Measurements from ENCODE around the gene AMFR.

- TF ChIP-seq MAX (IDR thresholded peaks at IDR 0.05) = no peak
- no peak for TF ChIP-seq BRCA1 (IDR thresholded peaks at IDR 0.05; ENCODE audit: low read depth, low read length)
- no peak for TF ChIP-seq RFX5 (IDR thresholded peaks at IDR 0.05; ENCODE audit: borderline replicate concordance, low read depth, low read length)
Measured at GRCh38 chr16:56422896-56423441, 2.4 kb downstream of the AMFR start.
